HG03095 (cell line): ENCODE measurements around the gene HABP2.

ENCODE experiments used
- ATAC-seq: cut with Tn5 transposase; IDR thresholded peaks from one replicate; pipeline ENCODE4 v1.9.1; 2021; ENCODE audit warnings: moderate library complexity; ENCODE audit not compliant: unreplicated experiment

Gene HABP2

DNA sequence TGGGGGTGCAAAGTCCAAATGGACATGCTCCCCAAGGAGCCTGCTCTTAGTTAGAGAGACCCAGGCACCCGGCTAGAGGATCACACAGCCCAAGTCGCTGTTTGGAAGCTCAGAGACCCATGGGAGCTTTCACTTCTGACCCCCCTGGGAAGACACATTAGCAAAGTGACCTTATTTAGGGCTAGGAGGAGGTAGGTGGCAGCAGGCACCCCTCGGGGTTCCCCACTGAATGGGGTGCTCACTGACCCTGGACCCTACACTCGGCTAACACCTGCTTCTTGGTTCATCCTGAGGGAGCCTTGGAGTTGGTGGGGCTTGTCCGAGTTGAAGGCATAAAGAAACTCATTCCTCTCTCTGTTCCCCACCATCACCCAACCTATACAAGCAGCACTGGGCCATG lies 27.1 kb upstream of the HABP2 start:
- ATAC-seq: no peak

- no peak for ATAC-seq
Observed at GRCh38 chr10:113527211-113527906, 25.5 kb upstream of the HABP2 start.

GRCh38 chr10:113528876-113529275 lies 24.0 kb upstream of the HABP2 start:
- ATAC-seq: no peak

DNA sequence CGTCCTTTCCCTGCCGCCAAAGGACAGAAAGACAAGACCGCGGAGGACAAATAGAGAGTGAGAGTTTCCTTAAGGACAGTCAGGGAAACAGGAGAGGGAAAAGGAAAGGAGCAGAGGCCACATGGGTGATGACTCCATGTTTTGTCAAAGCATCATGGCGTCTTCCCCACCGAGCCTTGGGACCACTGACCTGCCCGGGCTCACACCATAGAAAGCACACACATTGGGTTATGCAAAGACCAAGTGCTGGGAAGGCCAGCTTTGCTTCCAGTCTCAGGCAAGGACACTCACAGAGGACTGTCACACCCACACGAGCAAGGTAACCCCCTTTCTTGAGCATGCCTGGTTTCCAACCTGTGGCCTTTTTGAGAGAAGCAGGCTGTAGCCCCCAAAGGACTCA lies 23.3 kb upstream of the HABP2 start:
- no peak for ATAC-seq

GRCh38 chr10:113530476-113530875 lies 22.4 kb upstream of the HABP2 start:
- ATAC-seq: no peak

GRCh38 chr10:113532724-113533123 lies 20.1 kb upstream of the HABP2 start:
- ATAC-seq: no peak

GRCh38 chr10:113533801-113534200 lies 19.1 kb upstream of the HABP2 start:
- no peak for ATAC-seq

GRCh38 chr10:113534423-113534822 lies 18.4 kb upstream of the HABP2 start:
- no peak for ATAC-seq

- no peak for ATAC-seq
Observed at GRCh38 chr10:113537672-113538071, 15.2 kb upstream of the HABP2 start.

DNA sequence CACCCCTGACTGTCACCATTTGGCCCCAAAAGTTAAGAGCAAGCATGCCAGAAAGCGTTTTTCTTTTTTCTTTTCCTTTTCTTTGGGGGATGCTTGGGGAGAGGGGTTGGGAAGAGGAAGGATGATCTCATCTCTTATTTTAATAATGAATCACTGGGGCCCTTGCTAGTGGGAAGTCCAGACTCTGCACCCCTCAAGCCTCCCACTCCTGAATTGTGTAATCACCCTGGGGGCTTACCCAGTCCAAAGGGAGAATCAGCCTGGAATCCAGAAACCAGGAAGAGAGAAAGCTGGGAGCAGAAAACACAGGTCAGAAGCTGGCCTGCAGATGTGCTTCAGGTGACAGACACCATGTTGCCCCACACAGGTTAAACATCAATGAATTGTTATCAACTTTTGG lies 14.7 kb upstream of the HABP2 start:
- no peak for ATAC-seq

- no peak for ATAC-seq
Observed at GRCh38 chr10:113539789-113540188, 13.1 kb upstream of the HABP2 start.

DNA sequence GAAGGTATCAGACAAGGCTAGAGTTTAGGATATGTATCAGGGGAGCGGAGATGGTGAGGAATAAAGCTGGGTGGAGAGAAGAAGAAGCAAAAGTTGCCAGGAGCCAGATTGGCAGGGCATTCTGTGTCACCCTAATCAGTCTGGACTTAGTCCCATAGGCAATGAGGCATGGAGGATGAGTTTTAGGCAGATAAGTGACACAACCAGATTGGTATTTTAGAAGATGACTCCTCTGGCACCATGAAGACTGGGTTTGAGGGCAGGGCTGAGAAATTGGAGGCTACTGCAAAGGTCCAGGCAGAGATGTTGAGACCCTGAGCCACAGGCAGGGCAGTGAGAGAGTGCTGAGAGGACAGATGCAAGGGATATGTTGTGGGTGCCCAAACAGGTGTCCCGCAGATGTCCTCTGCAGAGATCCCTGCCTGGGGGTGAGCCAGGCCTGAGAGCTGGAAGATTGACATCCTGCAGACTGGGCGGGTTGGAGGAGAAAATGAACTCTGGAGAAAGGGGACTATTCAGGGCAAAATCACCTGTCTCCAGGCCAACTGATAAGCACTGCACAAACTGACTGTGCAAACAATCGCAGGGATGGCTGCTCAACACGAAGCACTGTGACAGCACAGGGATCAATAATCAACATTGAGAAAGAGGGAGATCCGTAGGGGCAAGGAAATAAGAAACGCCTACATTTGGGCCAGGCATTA lies 11.9 kb upstream of the HABP2 start:
- no peak for ATAC-seq

- ATAC-seq: no peak
Observed at GRCh38 chr10:113541549-113541927, 11.3 kb upstream of the HABP2 start.

GRCh38 chr10:113543107-113543955 lies 9.5 kb upstream of the HABP2 start:
- no peak for ATAC-seq

GRCh38 chr10:113544392-113544791 lies 8.5 kb upstream of the HABP2 start:
- ATAC-seq: no peak

DNA sequence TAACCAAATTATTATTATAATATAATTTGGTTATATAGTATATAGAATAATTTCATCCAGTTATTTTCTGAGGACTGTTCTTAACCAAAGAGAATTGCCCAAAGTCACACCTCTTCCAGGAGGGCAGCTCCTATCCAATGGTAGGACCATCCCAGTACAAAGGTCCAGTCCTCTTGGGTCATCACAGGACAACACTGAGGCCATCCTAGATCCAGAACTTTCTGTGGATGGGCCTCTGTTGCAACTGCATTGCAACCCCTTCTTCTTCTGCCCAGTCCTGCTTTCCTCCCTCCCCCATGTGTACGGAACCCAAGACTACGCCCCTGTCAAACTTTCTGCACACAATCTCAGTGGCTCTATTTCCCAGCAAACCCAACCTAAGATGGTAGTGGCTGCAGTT lies 5.4 kb upstream of the HABP2 start:
- ATAC-seq: no peak

DNA sequence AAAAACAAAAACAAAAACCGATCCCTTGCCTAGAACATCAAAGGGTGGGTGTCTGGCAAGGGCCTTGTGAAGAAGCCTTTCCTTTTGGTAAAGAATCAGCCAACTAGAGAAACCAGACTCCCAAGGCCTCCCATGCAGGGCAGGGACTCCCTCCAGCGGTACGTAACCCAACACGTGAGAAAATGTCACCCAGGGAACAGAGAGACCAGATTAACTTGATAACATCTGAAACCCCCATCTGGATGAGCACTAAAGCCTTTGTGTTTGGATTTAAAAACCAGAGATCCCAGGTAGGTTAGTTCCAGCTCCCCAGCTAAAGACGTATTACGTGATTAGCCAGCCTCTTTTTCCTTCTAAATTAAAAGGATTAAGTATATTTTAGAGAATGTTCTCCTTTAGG lies 3.0 kb upstream of the HABP2 start:
- no peak for ATAC-seq

GRCh38 chr10:113550365-113550764 lies 2.5 kb upstream of the HABP2 start:
- ATAC-seq: no peak

DNA sequence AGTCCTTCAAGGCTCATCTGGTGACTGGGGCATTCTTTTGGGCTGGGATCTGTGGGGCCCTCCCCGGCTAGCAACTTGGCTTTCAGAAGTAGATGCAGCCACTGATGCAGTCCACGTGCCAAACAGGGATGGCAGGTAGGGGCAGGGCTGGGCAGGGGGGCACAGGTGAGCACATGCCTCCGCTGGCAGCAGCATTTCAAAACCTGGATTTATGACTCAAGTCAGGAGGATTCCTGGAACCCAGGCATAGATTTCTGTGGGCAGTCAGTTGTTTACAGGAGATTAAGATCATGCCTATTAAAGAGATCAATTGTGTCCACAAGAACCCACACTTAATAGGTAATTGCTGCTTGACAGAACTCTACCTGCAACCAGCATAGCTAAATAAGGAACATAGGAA lies 839 bp upstream of the HABP2 start:
- no peak for ATAC-seq

- ATAC-seq: no peak
Observed at GRCh38 chr10:113553149-113553548, 296 bp downstream of the HABP2 start.

DNA sequence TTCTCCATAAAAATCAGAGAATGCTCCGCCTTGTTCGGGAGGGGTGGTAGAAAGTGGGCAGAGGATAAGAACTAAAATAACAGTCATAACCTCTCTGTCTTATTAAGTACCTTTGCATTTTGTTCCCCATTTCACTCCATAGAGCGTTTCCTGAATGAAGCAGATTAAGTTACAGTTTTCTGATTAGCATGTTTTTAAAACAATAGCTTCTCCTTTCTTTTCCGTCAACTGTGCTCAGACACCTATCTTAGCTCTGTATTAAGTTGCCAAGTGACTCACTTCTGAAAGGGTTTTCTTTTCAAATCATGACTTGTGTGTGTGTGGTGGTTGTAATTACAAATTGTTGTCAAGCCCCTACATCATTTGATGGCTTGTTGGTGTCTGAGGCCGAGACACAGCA lies 1.4 kb downstream of the HABP2 start:
- no peak for ATAC-seq

DNA sequence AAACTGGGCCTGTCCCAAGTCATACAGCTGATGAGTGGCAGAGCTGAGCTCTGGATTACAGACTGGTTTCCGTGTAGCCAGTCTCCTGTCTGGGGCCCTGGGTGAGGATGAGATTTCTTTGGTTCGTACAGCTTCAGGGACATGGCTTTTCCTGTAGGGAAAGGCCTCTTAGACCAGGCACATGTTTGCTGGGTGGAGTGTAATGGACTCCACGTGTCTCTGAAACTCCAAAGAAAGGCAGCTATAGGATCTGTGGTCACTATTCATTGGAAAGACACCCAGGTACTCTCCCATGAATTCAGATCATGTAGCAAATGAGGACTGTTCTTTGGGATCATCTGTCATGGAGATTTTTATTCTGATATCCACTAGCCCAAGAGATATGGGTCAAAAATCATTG lies 2.4 kb downstream of the HABP2 start:
- ATAC-seq: no peak
